K562 (cell line): ENCODE data around the gene RANBP6. TPM values are rescaled to one million over a fixed set of nuclear protein-coding genes. Genes with fewer than 3 reads are reported as not detected.

Experiments used
- CHD1 ChIP-seq: fragments of 200-600 bp; sonication (generic); IDR thresholded peaks from one replicate; pipeline ENCODE4 v1.6.1; 2012; ENCODE audit warnings: mild to moderate bottlenecking, moderate library complexity, low read length, inconsistent platforms
- DDX20 ChIP-seq: fragments of 450-650 bp; IDR thresholded peaks from 2 replicates; pipeline ENCODE4 v1.6.1; 2016; ENCODE audit warnings: missing genetic modification characterization, low read depth, mild to moderate bottlenecking, missing compliant biosample characterization, moderate library complexity
- DEAF1 ChIP-seq: fragments of 450-650 bp; formaldehyde crosslinking; IDR thresholded peaks from 2 replicates; pipeline ENCODE4 v1.4.0; 2020; ENCODE audit warnings: mild to moderate bottlenecking, moderate library complexity
- DPF2 ChIP-seq: fragments of 450-650 bp; IDR thresholded peaks from 2 replicates; pipeline ENCODE4 v1.6.1; 2016
- EWSR1 ChIP-seq: fragments of 450-650 bp; IDR thresholded peaks from 2 replicates; pipeline ENCODE4 v1.6.1; 2018; ENCODE audit warnings: borderline replicate concordance, mild to moderate bottlenecking, low read depth, moderate library complexity; ENCODE audit not compliant: partially characterized antibody
- FOS ChIP-seq: IDR thresholded peaks from 3 replicates; pipeline ENCODE4 v1.6.1; 2011; ENCODE audit not compliant: insufficient read length; ENCODE audit errors: extremely low read depth
- GATAD2B ChIP-seq: fragments of 450-650 bp; IDR thresholded peaks from 2 replicates; pipeline ENCODE4 v1.6.1; 2017; ENCODE audit warnings: mild to moderate bottlenecking, borderline replicate concordance
- KLF16 ChIP-seq: IDR thresholded peaks from 2 replicates; pipeline ENCODE4 v1.6.1; 2016; ENCODE audit warnings: antibody characterized with exemption
- MCM3 ChIP-seq: fragments of 450-650 bp; IDR thresholded peaks from 2 replicates; pipeline ENCODE4 v1.6.1; 2016
- MCM5 ChIP-seq: fragments of 450-650 bp; IDR thresholded peaks from 2 replicates; pipeline ENCODE4 v1.6.1; 2016; ENCODE audit warnings: low read depth
- MLX ChIP-seq, 2 experiments: fragments of 450-650 bp in 1 of 2; sonication (generic) in 1 of 2; formaldehyde crosslinking; conservative IDR thresholded peaks; 2 replicates each; pipeline versions ENCODE4 v1.4.0 to v1.8.1; 2020 to 2022; ENCODE audit warnings: mild to moderate bottlenecking in 1 of 2, missing genetic modification reagents in 1 of 2
- NCOA2 ChIP-seq, 2 experiments: fragments of 450-650 bp; IDR thresholded peaks; 2 replicates each; pipeline ENCODE4 v1.6.1; 2018; ENCODE audit warnings: mild to moderate bottlenecking in 2 of 2, moderate library complexity in 1 of 2; ENCODE audit not compliant: partially characterized antibody in 2 of 2
- NFIX ChIP-seq: fragments of 250-450 bp; sonication (Bioruptor Pico); IDR thresholded peaks from 2 replicates; pipeline ENCODE4 v1.4.0; 2020; ENCODE audit warnings: low read depth, mild to moderate bottlenecking, moderate library complexity
- RUNX1 ChIP-seq: sonication (generic); IDR thresholded peaks from 2 replicates; pipeline ENCODE4 v1.6.1; 2016; ENCODE audit warnings: antibody characterized with exemption, low read depth
- SAFB2 ChIP-seq: fragments of 200-400 bp; formaldehyde crosslinking; IDR thresholded peaks from 2 replicates; pipeline ENCODE4 v1.6.1; 2018; ENCODE audit warnings: borderline replicate concordance, low read length, low read depth, moderate library complexity; ENCODE audit not compliant: severe bottlenecking
- TSC22D4 ChIP-seq: fragments of 450-650 bp; IDR thresholded peaks from 2 replicates; pipeline ENCODE4 v1.6.1; 2016; ENCODE audit warnings: missing genetic modification characterization, missing biosample characterization, control low read depth
- YBX1 ChIP-seq: fragments of 450-650 bp; IDR thresholded peaks from 2 replicates; pipeline ENCODE4 v1.7.1; 2016; ENCODE audit warnings: mild to moderate bottlenecking
- ZFX ChIP-seq: sonication (generic); formaldehyde crosslinking; IDR thresholded peaks from 2 replicates; pipeline ENCODE4 v1.8.0; 2022; ENCODE audit warnings: mild to moderate bottlenecking, missing genetic modification reagents, moderate library complexity
- ZNF175 ChIP-seq: fragments of 200-800 bp; sonication (Bioruptor generic); IDR thresholded peaks from 2 replicates; pipeline ENCODE4 v1.6.1; 2016; ENCODE audit warnings: low read depth, mild to moderate bottlenecking, missing genetic modification characterization, missing compliant biosample characterization
- ZNF23 ChIP-seq: fragments of 250-450 bp; sonication (Bioruptor Pico); IDR thresholded peaks from 2 replicates; pipeline ENCODE4 v1.4.0; 2020; ENCODE audit warnings: mild to moderate bottlenecking
- ZNF316 ChIP-seq: fragments of 450-650 bp; IDR thresholded peaks from 2 replicates; pipeline ENCODE4 v1.6.1; 2016
- ZNF407 ChIP-seq: fragments of 450-650 bp; IDR thresholded peaks from 2 replicates; pipeline ENCODE4 v1.6.1; 2016; ENCODE audit warnings: low read depth
- polyA plus RNA-seq, 8 experiments: library from polyadenylated mRNA; depleted of rRNA in 4 of 8; stranded (reverse) in 5 of 8; unstranded in 3 of 8; fragments of >200 nt; fragmentation: Nextera tagmentation in 2 of 8; fragmentation: Illumina TruSeq in 1 of 8; extraction: Ambion mirVana in 2 of 8; extraction: Trizol in 1 of 8; gene quantifications; 2 replicates each; pipeline versions ENCODE4 v1.2.1 to v1.2.3, GENCODE V29; 2011 to 2014; ENCODE audit warnings: inconsistent platforms in 1 of 8, missing spikeins in 1 of 8
- total RNA-seq, 7 experiments: library from RNA; depleted of rRNA in 6 of 7; stranded (reverse); fragments of >200 nt in 6 of 7; fragmentation: Illumina TruSeq in 2 of 7; extraction: Trizol in 2 of 7; gene quantifications; 2 replicates each; pipeline versions ENCODE4 v1.2.1 to v1.2.3, GENCODE V29; 2011 to 2021; ENCODE audit warnings: low replicate concordance in 1 of 7

Gene RANBP6
- total and polyA plus RNA-seq, 9 of the 15 experiments (the other 6 are each of a cell fraction or from before 2014, with no cell fraction given): 10.4 to 19.9 (median 11.5) TPM

- no peak for TF ChIP-seq ZNF407
- TF ChIP-seq ZNF175 (CRISPR knock-in tag): no peak
- no peak for TF ChIP-seq MLX (CRISPR knock-in tag; conservative IDR thresholded peaks at IDR 0.05)
- no peak for TF ChIP-seq CHD1
- TF ChIP-seq DPF2: no peak
- no peak for TF ChIP-seq NCOA2 (IDR thresholded peaks at IDR 0.05; ENCODE audit: partially characterized antibody in 2 of 2)
- TF ChIP-seq FOS: no peak
- TF ChIP-seq YBX1: no peak
- no peak for TF ChIP-seq SAFB2
- TF ChIP-seq DDX20 (tag): no peak
- TF ChIP-seq GATAD2B: no peak
- TF ChIP-seq NFIX (CRISPR knock-in tag): no peak
- TF ChIP-seq RUNX1: no peak
- no peak for TF ChIP-seq TSC22D4 (tag)
- TF ChIP-seq ZNF23 (CRISPR knock-in tag): no peak
- no peak for TF ChIP-seq ZFX
- TF ChIP-seq MCM5: no peak
- TF ChIP-seq ZNF316: peak; percentile 96
- no peak for TF ChIP-seq MCM3
- no peak for TF ChIP-seq DEAF1 (CRISPR knock-in tag)
- no peak for TF ChIP-seq KLF16
- TF ChIP-seq EWSR1: no peak
Observed at GRCh38 chr9:6049798-6050197, 34.4 kb upstream of the RANBP6 start (continued).
